IPS-NIHi11 (cell line): ENCODE measurements around the gene SELENOH.
A peak's percentile ranks its signal among the peaks of the same experiment; 100 is the strongest.

Experiments used
- DNase-seq: peaks from one replicate; pipeline ENCODE4 v3.0.0; 2012; ENCODE audit warnings: mixed read lengths, low spot score

SELENOH gene

GRCh38 chr11:57746920-57747319 is 5.6 kb downstream of the SELENOH start:
- no peak for DNase-seq

GRCh38 chr11:57751176-57751575 is 9.9 kb downstream of the SELENOH start:
- DNase-seq, result no peak

DNA sequence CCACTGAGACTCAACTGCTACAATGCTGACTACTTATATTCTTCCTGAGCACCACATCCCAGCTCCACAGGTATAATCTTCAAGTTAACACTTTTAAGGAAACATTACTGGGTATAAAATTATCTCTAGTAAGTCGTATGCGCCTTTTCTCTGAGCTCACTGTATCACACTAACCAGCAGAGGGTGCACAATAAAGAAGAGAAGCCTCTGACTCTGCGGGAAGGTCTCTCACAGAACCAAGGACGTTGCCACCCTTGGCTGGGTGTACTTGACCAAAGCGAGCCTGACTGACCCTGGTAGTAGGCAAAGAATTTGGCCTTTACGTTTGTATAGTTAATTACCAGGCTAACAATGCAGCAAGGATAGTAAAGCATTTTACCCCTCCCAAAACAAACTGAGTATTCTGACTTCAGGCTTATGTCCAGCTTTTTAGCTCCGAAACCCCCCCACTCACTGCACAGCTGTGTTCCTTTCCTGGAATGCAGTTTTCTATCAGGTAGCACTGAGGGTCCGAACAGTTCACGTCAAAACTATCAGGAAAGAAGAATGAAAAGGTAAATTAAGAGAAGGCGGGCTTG is 10.5 kb downstream of the SELENOH start, which contains the start of gene BTBD18:
Gene BTBD18 (minus strand): TSS at position 144 of the 578 bp plus-strand sequence. CDS start 631 bp downstream, outside the sequence.
- DNase-seq, result peak; percentile 53

DNA sequence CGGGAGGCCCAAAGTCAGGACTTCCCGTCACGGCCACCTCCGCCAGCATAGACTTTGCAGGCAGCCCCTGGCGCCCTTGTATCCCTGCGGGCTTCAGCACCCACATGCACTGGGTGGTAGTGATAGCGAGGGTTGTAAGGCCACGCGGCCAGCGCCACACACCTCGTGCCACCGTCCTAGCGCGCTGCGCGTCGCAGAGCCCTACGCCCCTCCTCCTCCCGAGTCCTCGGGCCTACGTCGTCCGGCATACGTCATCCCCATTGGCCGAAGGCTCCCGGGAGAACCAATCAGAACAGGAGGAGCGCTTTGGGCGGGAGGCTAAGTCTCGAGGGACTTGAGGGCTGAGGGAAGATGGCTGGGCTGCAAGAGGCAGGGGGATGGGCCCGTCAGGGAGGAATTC is 11.7 kb downstream of the SELENOH start:
- DNase-seq, result peak; percentile 41

DNA sequence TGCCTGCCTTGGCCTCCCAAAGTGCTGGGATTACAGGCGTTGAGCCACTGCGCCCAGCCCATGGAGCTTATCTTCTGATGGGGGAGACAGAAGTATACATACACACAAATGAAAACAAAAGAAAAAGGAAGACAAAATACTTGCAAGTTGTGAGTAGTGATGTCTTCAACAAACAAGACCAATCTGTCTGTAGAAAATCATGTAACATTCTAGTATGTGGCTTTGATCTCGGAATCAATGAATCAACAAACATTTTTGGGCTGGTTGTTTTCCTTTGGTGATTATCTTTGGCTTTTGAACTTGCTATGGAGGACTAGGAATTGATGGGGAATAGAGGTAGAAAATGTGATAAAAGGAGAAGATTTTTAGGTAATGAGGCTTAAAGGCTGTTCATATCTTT is 16.9 kb downstream of the SELENOH start:
- no peak for DNase-seq

DNA sequence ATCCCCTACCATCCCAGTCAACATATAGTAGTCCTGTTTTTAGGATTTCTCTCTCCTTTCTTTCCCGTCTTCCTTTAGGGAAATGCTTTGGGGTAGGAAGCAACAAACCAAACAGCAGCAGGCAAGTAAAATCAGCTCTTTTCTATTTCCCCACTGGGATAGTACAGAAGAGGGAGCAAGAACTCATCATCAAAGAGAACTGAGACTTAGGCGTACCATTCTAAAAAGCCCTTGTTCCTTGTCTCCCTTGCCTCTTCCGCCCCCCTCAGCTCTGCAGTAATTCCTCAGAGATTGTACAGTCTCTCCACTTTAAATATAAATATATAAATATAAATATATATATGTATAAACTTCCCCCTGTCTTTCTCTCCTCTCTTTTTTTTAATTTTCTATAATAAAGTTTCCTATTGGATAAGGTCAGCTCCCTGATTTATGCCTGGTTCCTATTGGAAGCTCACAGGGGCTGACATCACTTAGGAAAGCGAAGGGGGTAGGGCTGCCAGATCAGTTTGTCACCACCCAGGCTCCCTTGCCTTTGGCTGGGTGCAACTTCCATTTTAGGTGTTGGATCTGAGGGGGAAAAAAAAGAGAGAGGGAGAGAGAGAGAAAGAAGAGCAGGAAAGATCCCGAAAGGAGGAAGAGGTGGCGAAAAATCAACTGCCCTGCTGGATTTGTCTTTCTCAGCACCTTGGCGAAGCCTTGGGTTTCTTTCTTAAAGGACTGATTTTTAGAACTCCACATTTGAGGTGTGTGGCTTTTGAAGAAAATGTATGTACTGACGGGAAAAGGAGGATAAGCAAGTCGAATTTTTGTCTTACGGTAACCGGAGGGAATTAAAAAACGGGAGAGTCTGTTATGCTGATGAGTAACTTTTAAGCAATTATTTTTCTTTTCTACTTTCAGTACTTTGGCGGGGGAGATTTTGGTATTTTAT is 20.3 kb downstream of the SELENOH start, which contains the start of gene CTNND1:
Gene CTNND1 (plus strand): TSS at position 502 of the 934 bp plus-strand sequence. CDS start 29,677 bp downstream, outside the sequence.
- DNase-seq, result peak; percentile 98

GRCh38 chr11:57762235-57762861 is 21.1 kb downstream of the SELENOH start:
- DNase-seq, result no peak

- DNase-seq, result peak; percentile 48
Observed at GRCh38 chr11:57763568-57763967, 22.3 kb downstream of the SELENOH start.

GRCh38 chr11:57764021-57764420 is 22.7 kb downstream of the SELENOH start:
- DNase-seq, result no peak

GRCh38 chr11:57764566-57764965 is 23.3 kb downstream of the SELENOH start:
- no peak for DNase-seq

DNA sequence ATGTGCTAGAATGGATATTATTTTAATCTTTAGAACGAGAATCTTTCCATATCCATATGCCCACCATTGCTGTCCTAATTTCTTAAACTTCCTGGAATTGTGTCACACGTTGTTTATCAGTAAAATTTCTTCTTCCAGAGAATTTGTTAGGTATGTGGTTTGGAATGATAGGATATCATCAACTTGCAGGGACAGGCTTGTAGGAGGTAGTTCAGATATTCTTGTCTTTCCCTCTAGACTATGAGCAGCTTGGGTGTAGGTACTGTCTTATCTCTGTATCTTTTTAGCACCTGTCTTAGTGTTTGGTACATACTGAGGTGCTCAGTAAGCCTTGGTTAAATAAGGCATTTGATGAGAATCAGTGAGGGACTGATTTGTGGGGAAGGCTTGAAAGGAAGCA is 23.7 kb downstream of the SELENOH start:
- DNase-seq, result no peak

GRCh38 chr11:57770793-57771192 is 29.5 kb downstream of the SELENOH start:
- DNase-seq, result no peak

- DNase-seq, result no peak
Observed at GRCh38 chr11:57771365-57771764, 30.1 kb downstream of the SELENOH start.

DNA sequence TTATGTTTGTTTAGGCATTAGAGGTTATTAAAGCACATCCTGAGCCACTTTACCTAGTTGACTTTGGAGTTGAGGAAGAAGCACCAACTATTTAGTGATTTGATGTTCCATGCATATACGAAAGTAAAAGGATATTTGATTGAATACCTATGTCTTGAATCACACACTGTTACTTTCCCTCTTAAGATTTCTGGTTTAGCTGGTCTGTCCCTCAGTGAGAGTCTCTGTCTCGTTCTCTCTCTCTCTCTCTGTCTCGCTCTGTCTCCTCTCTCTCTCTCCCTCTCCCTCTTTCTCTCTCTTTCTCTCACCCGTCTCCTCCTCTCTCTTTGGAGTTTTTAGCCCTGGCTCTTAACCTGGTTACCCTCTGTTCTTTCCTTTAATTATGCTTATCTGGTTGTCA is 31.3 kb downstream of the SELENOH start:
- DNase-seq, result no peak

DNA sequence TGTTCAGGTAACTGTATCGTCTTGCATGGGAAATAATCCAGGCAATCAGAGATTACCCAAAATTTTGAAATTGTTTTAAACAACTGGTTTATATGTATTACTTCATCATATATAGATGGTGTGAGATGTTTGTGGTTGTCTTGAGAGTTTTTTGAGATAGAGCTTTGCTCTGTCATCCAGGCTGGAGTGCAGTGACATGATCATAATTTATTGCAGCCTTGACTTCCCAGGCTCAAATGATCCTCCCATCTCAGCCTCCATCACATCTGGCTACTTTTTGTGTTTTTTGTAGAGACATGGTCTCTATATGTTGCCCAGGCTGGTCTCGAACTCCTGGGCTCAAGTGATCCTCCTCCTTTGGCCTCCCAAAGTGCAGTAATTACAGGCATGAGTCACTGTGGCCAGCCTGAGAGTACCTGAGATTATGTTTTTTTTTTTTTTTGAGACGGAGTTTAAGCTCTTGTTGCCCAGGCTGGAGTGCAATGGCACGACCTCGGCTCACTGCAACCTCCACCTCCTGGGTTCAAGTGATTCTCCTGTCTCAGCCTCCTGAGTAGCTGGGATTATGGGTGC is 31.8 kb downstream of the SELENOH start:
- DNase-seq, result no peak

DNA sequence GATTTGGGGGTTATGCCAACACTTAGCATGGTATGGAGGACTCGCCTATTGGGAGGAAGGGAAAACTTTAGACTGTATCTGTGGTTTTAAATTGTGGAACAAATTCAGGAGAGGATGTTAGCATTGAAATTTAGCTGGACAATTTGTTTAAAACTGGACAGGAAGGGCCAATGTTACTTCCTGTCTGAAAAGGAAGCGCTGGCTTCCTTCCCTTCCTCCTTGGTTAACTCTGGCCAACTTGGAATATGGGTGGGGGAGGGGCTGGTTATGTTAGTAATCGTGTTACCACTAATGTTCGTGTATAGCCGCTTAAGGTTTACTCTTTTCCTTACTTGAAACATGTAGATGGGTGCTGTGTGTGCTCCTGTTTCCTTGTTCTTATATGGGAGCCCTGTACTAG is 34.2 kb downstream of the SELENOH start:
- no peak for DNase-seq

- no peak for DNase-seq
Observed at GRCh38 chr11:57776031-57776521, 34.8 kb downstream of the SELENOH start.

GRCh38 chr11:57776577-57777210 is 35.4 kb downstream of the SELENOH start:
- no peak for DNase-seq

GRCh38 chr11:57777969-57778317 is 36.7 kb downstream of the SELENOH start:
- no peak for DNase-seq

GRCh38 chr11:57778318-57779037 is 37.2 kb downstream of the SELENOH start:
- DNase-seq, result peak; percentile 80

DNA sequence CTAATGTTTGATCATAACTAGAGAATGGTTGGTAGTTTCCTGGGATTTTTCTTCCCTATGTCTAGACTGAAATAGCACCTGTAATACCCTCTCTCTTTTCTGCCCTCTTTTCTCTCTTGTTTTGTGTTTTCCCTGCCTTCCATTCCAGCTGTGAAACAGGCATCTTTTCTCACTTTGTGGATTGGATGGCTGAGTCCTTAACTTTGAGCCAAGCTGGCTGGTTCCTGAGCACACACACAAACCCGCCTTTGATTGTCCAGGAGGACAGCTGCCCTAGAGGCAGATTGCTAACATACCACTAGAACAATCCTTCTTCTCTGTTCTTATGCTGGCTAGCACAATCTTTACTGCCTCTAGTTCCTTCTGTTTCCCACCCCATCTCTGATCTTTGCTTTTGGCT is 38.0 kb downstream of the SELENOH start:
- DNase-seq, result no peak
